ENCODE results near the gene RBPJ. TPM values are rescaled to one million over a fixed set of nuclear protein-coding genes. Genes with fewer than 3 reads are reported as not detected.
A peak's percentile ranks its signal among the peaks of the same experiment; 100 is the strongest.

RBPJ gene
- total RNA-seq, 6 experiments from 2014 or later, result 60.9 to 71.7 (median 69.0) TPM

- H3K27me3 Mint-ChIP-seq (ENCODE audit: insufficient read depth), result no peaks in the 10 kb centered on the region
- DNase-seq, result peak; percentile 76
- peaks cover 12% of the 10 kb centered on the region; the same call in 1 of the 2 replicates for H3K36me3 Mint-ChIP-seq (ENCODE audit: low read depth)
- H3K4me3 Mint-ChIP-seq, result peak overlapping the region; percentile 43
- TF ChIP-seq CTCF (IDR thresholded peaks at IDR 0.05), result no peak
- no peaks in the 10 kb centered on the region for H3K9me3 Mint-ChIP-seq
- H3K4me1 Mint-ChIP-seq (ENCODE audit: low read depth), result peaks cover 73% of the 10 kb centered on the region
- peak overlapping the region; percentile 77 for H3K27ac Mint-ChIP-seq
These were observed 51.8 kb downstream of the RBPJ start for GRCh38 chr4:26372525-26373172.

GRCh38 chr4:26375551-26375950, 54.7 kb downstream of the RBPJ start:
- H3K27me3 Mint-ChIP-seq (ENCODE audit: insufficient read depth), result no peaks in the 10 kb centered on the region
- no peak overlapping the region for H3K27ac Mint-ChIP-seq
- H3K4me3 Mint-ChIP-seq, result no peak overlapping the region

GRCh38 chr4:26377328-26378311, 56.8 kb downstream of the RBPJ start:
- no peak overlapping the region; the same call in 1 of the 2 replicates for H3K27ac Mint-ChIP-seq
- no peak for DNase-seq
- H3K4me3 Mint-ChIP-seq, result no peak overlapping the region
- H3K36me3 Mint-ChIP-seq (ENCODE audit: low read depth), result no peaks in the 10 kb centered on the region
- H3K27me3 Mint-ChIP-seq (ENCODE audit: insufficient read depth), result no peaks in the 10 kb centered on the region
- TF ChIP-seq CTCF (IDR thresholded peaks at IDR 0.05), result no peak
- peaks cover 46% of the 10 kb centered on the region for H3K4me1 Mint-ChIP-seq (ENCODE audit: low read depth)
- H3K9me3 Mint-ChIP-seq, result no peaks in the 10 kb centered on the region

More at GRCh38 chr4:26375551-26375950, 54.7 kb downstream of the RBPJ start:
- peaks cover 1% of the 10 kb centered on the region; the same call in 1 of the 2 replicates for H3K36me3 Mint-ChIP-seq (ENCODE audit: low read depth)
- TF ChIP-seq CTCF (IDR thresholded peaks at IDR 0.05), result no peak
- no peak for DNase-seq
- H3K4me1 Mint-ChIP-seq (ENCODE audit: low read depth), result peaks cover 54% of the 10 kb centered on the region
- no peaks in the 10 kb centered on the region for H3K9me3 Mint-ChIP-seq

- Mint-ChIP-seq H3K27ac (no peak overlapping the region), H3K9me3 (no peaks in the 10 kb centered on the region), H3K36me3 (ENCODE audit: low read depth) (no peaks in the 10 kb centered on the region), H3K27me3 (ENCODE audit: insufficient read depth) (no peaks in the 10 kb centered on the region), H3K4me3 (no peak overlapping the region), H3K4me1 (ENCODE audit: low read depth) (peaks cover 36% of the 10 kb centered on the region)
- no peak for DNase-seq
- no peak for TF ChIP-seq CTCF (IDR thresholded peaks at IDR 0.05)
These were observed 59.0 kb downstream of the RBPJ start for GRCh38 chr4:26379837-26380236.

GRCh38 chr4:26380740-26381139, 59.9 kb downstream of the RBPJ start:
- Mint-ChIP-seq H3K4me3 (no peak overlapping the region), H3K27me3 (ENCODE audit: insufficient read depth) (no peaks in the 10 kb centered on the region), H3K4me1 (ENCODE audit: low read depth) (peaks cover 42% of the 10 kb centered on the region), H3K36me3 (ENCODE audit: low read depth) (no peaks in the 10 kb centered on the region), H3K27ac (no peak overlapping the region), H3K9me3 (no peaks in the 10 kb centered on the region)
- no peak for DNase-seq
- TF ChIP-seq CTCF (IDR thresholded peaks at IDR 0.05), result no peak
